Measurements from ENCODE around the gene TEPSIN. TPM values are rescaled to one million over a fixed set of nuclear protein-coding genes. Genes with fewer than 3 reads are reported as not detected.

The TEPSIN gene
- polyA plus RNA-seq, 1 donor (not counting 4 experiments of a cell fraction or from before 2014, with no cell fraction given), result 7.1 TPM

GRCh38 chr17:81190591-81190990 is 48.3 kb downstream of the TEPSIN start:
- dilution Hi-C loops (cut with MboI; ENCODE audit: extremely low pct_ligation_motif_present, low sequenced_read_pairs), result no loop called here
- H3K27me3 ChIP-seq (ENCODE audit: control insufficient read depth, extremely low read depth, insufficient read depth, low read length), result no peaks in the 10 kb centered on the region

GRCh38 chr17:81189670-81190530 is 49.0 kb downstream of the TEPSIN start:
- Histone ChIP-seq H3K36me3 (ENCODE audit: control insufficient read depth in 2 of 2, extremely low read depth in 1 of 2, insufficient read depth in 2 of 2, low read length in 2 of 2) (peaks cover 0 to 3% of the 10 kb centered on the region in 2 experiments), H2AFZ (ENCODE audit: control insufficient read depth, low read length) (no peak overlapping the region), H3K4me3 (ENCODE audit: control insufficient read depth in 2 of 3, extremely low read depth in 1 of 3, insufficient read depth in 2 of 3, low read depth in 1 of 3, low read length in 3 of 3) (no peak overlapping the region), H3K9me3 (ENCODE audit: control insufficient read depth, low read depth, low read length) (no peaks in the 10 kb centered on the region), H3K27me3 (ENCODE audit: control insufficient read depth, extremely low read depth, insufficient read depth, low read length) (no peaks in the 10 kb centered on the region), H3K4me2 (ENCODE audit: control insufficient read depth, extremely low read depth, insufficient read depth, low read depth, low read length) (no peak overlapping the region), H4K20me1 (ENCODE audit: control insufficient read depth, extremely low read depth, insufficient read depth, low read length) (no peaks in the 10 kb centered on the region), H3K4me1 (ENCODE audit: control insufficient read depth, extremely low read depth, insufficient read depth, low read length) (no peaks in the 10 kb centered on the region), H3K9me1 (ENCODE audit: control insufficient read depth, extremely low read depth, insufficient read depth, low read length) (no peaks in the 10 kb centered on the region), H3K79me2 (ENCODE audit: control insufficient read depth, insufficient read depth, low read length) (no peaks in the 10 kb centered on the region), H3K27ac (ENCODE audit: control insufficient read depth, insufficient read depth, low read length) (no peak overlapping the region), H3K9ac (ENCODE audit: control insufficient read depth, extremely low read depth, insufficient read depth, low read length) (no peak overlapping the region)
- dilution Hi-C loops (cut with MboI; ENCODE audit: extremely low pct_ligation_motif_present, low sequenced_read_pairs), result no loop called here
- DNase-seq (ENCODE audit: low read depth, low spot score), result no peak
- no peak for FAIRE-seq
- TF ChIP-seq CTCF (optimal IDR thresholded peaks at IDR 0.05 in 1 of 3, IDR thresholded peaks at IDR 0.05 in 1 of 3, conservative IDR thresholded peaks at IDR 0.05 in 1 of 3; ENCODE audit: extremely low read depth in 1 of 3, insufficient read depth in 2 of 3, low read length in 3 of 3) (no peak), EZH2 (IDR thresholded peaks at IDR 0.05; ENCODE audit: low read length) (no peak)

More at GRCh38 chr17:81190591-81190990, 48.3 kb downstream of the TEPSIN start:
- Histone ChIP-seq H4K20me1 (ENCODE audit: control insufficient read depth, extremely low read depth, insufficient read depth, low read length) (no peaks in the 10 kb centered on the region), H2AFZ (ENCODE audit: control insufficient read depth, low read length) (no peak overlapping the region), H3K9me1 (ENCODE audit: control insufficient read depth, extremely low read depth, insufficient read depth, low read length) (no peaks in the 10 kb centered on the region), H3K79me2 (ENCODE audit: control insufficient read depth, insufficient read depth, low read length) (no peaks in the 10 kb centered on the region), H3K27ac (ENCODE audit: control insufficient read depth, insufficient read depth, low read length) (no peak overlapping the region), H3K9me3 (ENCODE audit: control insufficient read depth, low read depth, low read length) (no peaks in the 10 kb centered on the region), H3K9ac (ENCODE audit: control insufficient read depth, extremely low read depth, insufficient read depth, low read length) (no peak overlapping the region), H3K4me3 (ENCODE audit: control insufficient read depth in 2 of 3, extremely low read depth in 1 of 3, insufficient read depth in 2 of 3, low read depth in 1 of 3, low read length in 3 of 3) (no peak overlapping the region), H3K4me1 (ENCODE audit: control insufficient read depth, extremely low read depth, insufficient read depth, low read length) (no peaks in the 10 kb centered on the region), H3K4me2 (ENCODE audit: control insufficient read depth, extremely low read depth, insufficient read depth, low read depth, low read length) (no peak overlapping the region), H3K36me3 (ENCODE audit: control insufficient read depth in 2 of 2, extremely low read depth in 1 of 2, insufficient read depth in 2 of 2, low read length in 2 of 2) (peaks cover 0 to 3% of the 10 kb centered on the region in 2 experiments)
- TF ChIP-seq EZH2 (IDR thresholded peaks at IDR 0.05; ENCODE audit: low read length) (no peak), CTCF (optimal IDR thresholded peaks at IDR 0.05 in 1 of 3, IDR thresholded peaks at IDR 0.05 in 1 of 3, conservative IDR thresholded peaks at IDR 0.05 in 1 of 3; ENCODE audit: extremely low read depth in 1 of 3, insufficient read depth in 2 of 3, low read length in 3 of 3) (no peak)
- DNase-seq (ENCODE audit: low read depth, low spot score), result no peak
- no peak for FAIRE-seq
